ENCODE data around the gene NANP. TPM values are rescaled to one million over a fixed set of nuclear protein-coding genes. Genes with fewer than 3 reads are reported as not detected.

NANP gene
- total and polyA plus RNA-seq, 2 of the 4 experiments (the other 2 are of a cell fraction), result 4.9 to 7.2 TPM

GRCh38 chr20:25563362-25563761, 60.5 kb downstream of the NANP start:
- intact Hi-C loops (cut with micrococcal nuclease) (no loop called here), dilution Hi-C loops (cut with HindIII; ENCODE audit: low sequenced_read_pairs, unreplicated experiment) (no loop called here), in situ Hi-C loops (cut with MboI; ENCODE audit: low sequenced_read_pairs) (no loop called here)
- Histone ChIP-seq H4K8ac (ENCODE audit: low read depth in 2 of 2, low read length in 2 of 2) (no peak overlapping the region), H3K14ac (replicated peaks; ENCODE audit: low read depth, low read length) (no peak overlapping the region), H4K91ac (ENCODE audit: insufficient read depth, low read depth, low read length) (no peak overlapping the region), H3K9ac (ENCODE audit: low read depth, low read length) (no peak overlapping the region), H3K4me3 (ENCODE audit: insufficient read depth, low read depth, low read length) (no peak overlapping the region), H2BK20ac (ENCODE audit: low read depth, low read length) (no peak overlapping the region), H3K27me3 (ENCODE audit: control insufficient read depth, insufficient read depth, low read length) (no peaks in the 10 kb centered on the region), H3K27ac (ENCODE audit: insufficient read depth, low read length) (no peak overlapping the region), H3K9me1 (ENCODE audit: insufficient read depth, low read length) (peaks cover 5% of the 10 kb centered on the region; the same call in 1 of the 2 replicates), H3K36me3 (ENCODE audit: control insufficient read depth, insufficient read depth, low read length) (peaks cover 3% of the 10 kb centered on the region; the same call in 1 of the 2 replicates), H3K18ac (ENCODE audit: low read depth, low read length) (no peak overlapping the region), H2AK9ac (replicated peaks; ENCODE audit: low read depth, low read length, poor library complexity) (no peak overlapping the region), H2BK15ac (ENCODE audit: low read depth, low read length) (no peak overlapping the region), H3K9me3 (ENCODE audit: control insufficient read depth, insufficient read depth, low read length) (peaks cover 2% of the 10 kb centered on the region; the same call in 1 of the 2 replicates), H2BK5ac (ENCODE audit: low read depth, low read length, poor library complexity, severe bottlenecking) (no peak overlapping the region), H4K5ac (ENCODE audit: low read depth, low read length) (no peak overlapping the region), H3K56ac (ENCODE audit: extremely low read depth, insufficient read depth, low read length) (no peak overlapping the region), H3K23ac (ENCODE audit: low read depth, low read length) (no peak overlapping the region), H2BK120ac (ENCODE audit: low read depth, low read length) (no peak overlapping the region), H3K4ac (ENCODE audit: low read depth, low read length) (no peak overlapping the region), H4K20me1 (ENCODE audit: insufficient read depth, low read length) (peaks cover 14% of the 10 kb centered on the region), H2AFZ (replicated peaks; ENCODE audit: low read length, poor library complexity) (no peak overlapping the region), H2AK5ac (ENCODE audit: low read depth, low read length) (no peak overlapping the region), H3K4me1 (ENCODE audit: control insufficient read depth, insufficient read depth, low read length) (no peaks in the 10 kb centered on the region), H3K4me2 (ENCODE audit: low read depth, low read length) (no peak overlapping the region), H3K79me1 (ENCODE audit: low read depth in 1 of 2, low read length in 2 of 2) (peaks cover 19 to 26% of the 10 kb centered on the region in 2 experiments; a peak in 3 of 4 replicates)
- no peak for DNase-seq
- CTCF ChIA-PET, result no interaction called here
- TF ChIP-seq BHLHE40 (IDR thresholded peaks at IDR 0.05; ENCODE audit: low read depth, low read length), result no peak
- no peak for TF ChIP-seq MAZ (IDR thresholded peaks at IDR 0.05; ENCODE audit: borderline replicate concordance, low read depth, low read length)
- no peak for TF ChIP-seq CTCF (conservative IDR thresholded peaks at IDR 0.05; ENCODE audit: low read depth, low read length)
- TF ChIP-seq FOS (IDR thresholded peaks at IDR 0.05; ENCODE audit: low read depth, low read length), result no peak
- no peak for TF ChIP-seq NFE2L2 (IDR thresholded peaks at IDR 0.05; ENCODE audit: low read depth, low read length)
- TF ChIP-seq SMC3 (IDR thresholded peaks at IDR 0.05; ENCODE audit: low read depth, low read length), result no peak
- BruUV-seq (replicated peaks), result no TSS peak
- POLR2A ChIA-PET (ENCODE audit: unreplicated experiment), result no interaction called here
- no peak for ATAC-seq (ENCODE audit: low read depth)

Small RNA genes lying within 50 kb of the gene (microRNA-seq; reads per million reads assigned to microRNA genes)
- gene RN7SL594P (ENCODE audit: insufficient read depth, insufficient read length) (not detected), gene RNU6ATAC17P (ENCODE audit: insufficient read depth, insufficient read length) (not detected)

Small RNA genes lying within 50 kb of the gene (small RNA-seq; reads per million reads assigned to genes)
- gene RN7SL594P, result 0 reads per million in 5 experiments
- gene RNU6ATAC17P, result 0 reads per million in 5 experiments

Other genes with a start within 250 kb of the NANP start
- 64.2 and 80.7 TPM in 2 replicates for gene ABHD12, start 233.2 kb downstream of the NANP start, total RNA-seq (2012; rRNA removed)
- gene ABHD12, start 233.2 kb downstream of the NANP start, polyA plus RNA-seq (2012; rRNA removed), result 84.0 and 108 TPM in 2 replicates
- gene GINS1, start 216.3 kb downstream of the NANP start, total RNA-seq (2012; rRNA removed), result 6.6 and 12.2 TPM in 2 replicates
- gene GINS1, start 216.3 kb downstream of the NANP start, polyA plus RNA-seq (2012; rRNA removed), result 4.1 and 4.9 TPM in 2 replicates
- gene NINL, start 38.5 kb downstream of the NANP start, total RNA-seq (2012; rRNA removed), result 3.0 and 3.6 TPM in 2 replicates
- gene NINL, start 38.5 kb downstream of the NANP start, polyA plus RNA-seq (2012; rRNA removed), result 10.4 and 11.2 TPM in 2 replicates
- 15.8 and 16.5 TPM in 2 replicates for gene ZNF337, start 72.8 kb upstream of the NANP start, total RNA-seq (2012; rRNA removed)
- gene ZNF337, start 72.8 kb upstream of the NANP start, polyA plus RNA-seq (2012; rRNA removed), result 8.5 and 10.4 TPM in 2 replicates